ENCODE data around the gene MTIF3.

DNA sequence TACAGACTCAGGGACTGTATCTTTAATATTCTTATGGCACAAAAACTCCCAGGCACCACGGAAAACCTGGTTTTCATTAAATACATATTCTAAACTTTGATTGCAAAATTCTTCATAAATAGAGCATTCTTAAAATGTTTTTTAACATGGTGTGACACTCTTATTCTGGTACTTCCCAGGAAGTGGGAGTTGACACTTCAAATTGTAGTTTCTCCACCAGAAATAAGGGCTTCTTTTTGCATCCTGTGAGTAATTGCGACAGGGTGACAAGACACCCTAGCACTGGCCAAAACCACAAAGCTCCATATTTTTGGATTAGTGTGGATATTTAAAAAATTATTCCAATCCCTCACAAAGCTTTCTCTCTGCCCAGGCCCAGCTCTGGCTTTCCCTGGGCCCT lies 43.6 kb upstream of the MTIF3 start:
- no peak for TF ChIP-seq POLR2AphosphoS5 (IDR thresholded peaks at IDR 0.05; ENCODE audit: low read depth, low read length)
- no peak for TF ChIP-seq POLR2A (IDR thresholded peaks at IDR 0.05; ENCODE audit: low read depth, low read length)
- TF ChIP-seq TAF1 (IDR thresholded peaks at IDR 0.05; ENCODE audit: low read depth, low read length) = no peak
- TF ChIP-seq SPI1 (IDR thresholded peaks at IDR 0.05; ENCODE audit: low read depth, low read length) = no peak
